Measurements from ENCODE around the gene DAB2IP.

Gene DAB2IP

DNA sequence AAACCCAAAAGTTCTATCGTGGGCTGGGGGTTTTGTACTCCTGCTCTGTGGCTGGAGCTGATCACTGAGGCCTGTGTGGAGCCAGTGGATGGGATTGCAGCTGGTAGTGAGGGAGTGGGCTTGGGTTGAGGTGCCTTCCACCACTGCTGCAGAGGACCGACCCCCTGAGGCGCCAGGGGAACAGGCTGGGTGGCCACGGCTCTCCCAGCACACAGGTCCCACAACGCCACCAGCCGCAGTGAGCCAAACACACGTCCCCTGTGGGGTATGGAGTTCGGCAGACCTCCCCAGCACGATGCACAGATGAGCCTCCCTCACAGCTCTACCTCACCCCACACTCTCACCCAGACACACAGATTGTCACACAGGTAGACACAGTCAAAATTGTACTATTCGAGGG is 109.1 kb downstream of the DAB2IP start:
- H2BK12ac ChIP-seq (ENCODE audit: low read length in 2 of 2) = no peak overlapping the region
- no peak overlapping the region for H3K9ac ChIP-seq (ENCODE audit: low read length)
- no peaks in the 10 kb centered on the region for H3K27me3 ChIP-seq (ENCODE audit: control insufficient read depth in 1 of 2, insufficient read depth in 1 of 2, low read length in 2 of 2)
- H3K36me3 ChIP-seq (ENCODE audit: control insufficient read depth in 1 of 2, insufficient read depth in 2 of 2, low read depth in 1 of 2, low read length in 2 of 2) = peaks cover 29 to 85% of the 10 kb centered on the region in 2 experiments
- H4K8ac ChIP-seq (ENCODE audit: low read length) = no peak overlapping the region
- no peak overlapping the region for H4K91ac ChIP-seq (ENCODE audit: low read length)
- no peak overlapping the region for H2AK5ac ChIP-seq (ENCODE audit: low read length, severe bottlenecking)
- no peak overlapping the region for H3K4me2 ChIP-seq (ENCODE audit: low read length, poor library complexity, severe bottlenecking)
- H3K27ac ChIP-seq (ENCODE audit: low read length, poor library complexity, severe bottlenecking) = no peak overlapping the region
- H3K14ac ChIP-seq (ENCODE audit: low read length in 2 of 2) = no peak overlapping the region
- H2BK15ac ChIP-seq (ENCODE audit: low read depth, poor library complexity, severe bottlenecking) = no peak overlapping the region
- peaks cover 39% of the 10 kb centered on the region for H3K79me1 ChIP-seq (replicated peaks; ENCODE audit: low read length, poor library complexity, severe bottlenecking)
- no peak overlapping the region for H3K4ac ChIP-seq (ENCODE audit: low read depth in 1 of 2, low read length in 2 of 2)
- no peak overlapping the region for H2BK5ac ChIP-seq (ENCODE audit: low read depth, low read length, poor library complexity, severe bottlenecking)
- no peak overlapping the region for H3K23ac ChIP-seq (ENCODE audit: low read length in 2 of 2)
- DNase-seq = no peak
- no peaks in the 10 kb centered on the region for H3K9me3 ChIP-seq (ENCODE audit: control insufficient read depth, low read length)
- no peak overlapping the region for H2BK120ac ChIP-seq (ENCODE audit: low read depth, low read length)
- H3K4me3 ChIP-seq (ENCODE audit: insufficient read depth in 1 of 2, low read depth in 1 of 2, low read length in 2 of 2) = no peak overlapping the region
- 90% methylated on average over 10 of the region's 10 CpGs for WGBS
- no peak overlapping the region for H2AFZ ChIP-seq (ENCODE audit: low read depth, low read length)
- H3K4me1 ChIP-seq (ENCODE audit: control insufficient read depth, insufficient read depth, low read depth, low read length) = peaks cover 23% of the 10 kb centered on the region
- H3K18ac ChIP-seq (ENCODE audit: low read depth in 1 of 2, low read length in 2 of 2) = no peak overlapping the region

GRCh38 chr9:121763131-121763530 is 111.7 kb downstream of the DAB2IP start:
- H3K4me3 ChIP-seq (ENCODE audit: insufficient read depth in 1 of 2, low read depth in 1 of 2, low read length in 2 of 2) = no peak overlapping the region
- H3K4me2 ChIP-seq (ENCODE audit: low read length, poor library complexity, severe bottlenecking) = no peak overlapping the region
- H2BK15ac ChIP-seq (ENCODE audit: low read depth, poor library complexity, severe bottlenecking) = no peak overlapping the region
- no peak overlapping the region for H4K91ac ChIP-seq (ENCODE audit: low read length)
- 95% methylated on average over 6 of the region's 6 CpGs for WGBS
- peaks cover 29% of the 10 kb centered on the region for H3K79me1 ChIP-seq (replicated peaks; ENCODE audit: low read length, poor library complexity, severe bottlenecking)
- H3K23ac ChIP-seq (ENCODE audit: low read length in 2 of 2) = no peak overlapping the region
- H3K4ac ChIP-seq (ENCODE audit: low read depth in 1 of 2, low read length in 2 of 2) = no peak overlapping the region
- no peak overlapping the region for H2BK120ac ChIP-seq (ENCODE audit: low read depth, low read length)
- H3K27me3 ChIP-seq (ENCODE audit: control insufficient read depth in 1 of 2, insufficient read depth in 1 of 2, low read length in 2 of 2) = no peaks in the 10 kb centered on the region
- peaks cover 36 to 86% of the 10 kb centered on the region in 2 experiments for H3K36me3 ChIP-seq (ENCODE audit: control insufficient read depth in 1 of 2, insufficient read depth in 2 of 2, low read depth in 1 of 2, low read length in 2 of 2)
- no peak overlapping the region for H3K14ac ChIP-seq (ENCODE audit: low read length in 2 of 2)
- H3K9ac ChIP-seq (ENCODE audit: low read length) = no peak overlapping the region
- H3K9me3 ChIP-seq (ENCODE audit: control insufficient read depth, low read length) = no peaks in the 10 kb centered on the region
- no peak overlapping the region for H3K27ac ChIP-seq (ENCODE audit: low read length, poor library complexity, severe bottlenecking)
- peak overlapping the region in 1 of 2 experiments; percentile 27 for H2BK12ac ChIP-seq (ENCODE audit: low read length in 2 of 2)
- no peak overlapping the region for H2AFZ ChIP-seq (ENCODE audit: low read depth, low read length)
- no peak overlapping the region for H4K8ac ChIP-seq (ENCODE audit: low read length)
- H2AK5ac ChIP-seq (ENCODE audit: low read length, severe bottlenecking) = no peak overlapping the region
- peaks cover 30% of the 10 kb centered on the region for H3K4me1 ChIP-seq (ENCODE audit: control insufficient read depth, insufficient read depth, low read depth, low read length)
- peak overlapping the region in 1 of 2 experiments; percentile 11 for H3K18ac ChIP-seq (ENCODE audit: low read depth in 1 of 2, low read length in 2 of 2)
- H2BK5ac ChIP-seq (ENCODE audit: low read depth, low read length, poor library complexity, severe bottlenecking) = no peak overlapping the region
- no peak for DNase-seq

DNA sequence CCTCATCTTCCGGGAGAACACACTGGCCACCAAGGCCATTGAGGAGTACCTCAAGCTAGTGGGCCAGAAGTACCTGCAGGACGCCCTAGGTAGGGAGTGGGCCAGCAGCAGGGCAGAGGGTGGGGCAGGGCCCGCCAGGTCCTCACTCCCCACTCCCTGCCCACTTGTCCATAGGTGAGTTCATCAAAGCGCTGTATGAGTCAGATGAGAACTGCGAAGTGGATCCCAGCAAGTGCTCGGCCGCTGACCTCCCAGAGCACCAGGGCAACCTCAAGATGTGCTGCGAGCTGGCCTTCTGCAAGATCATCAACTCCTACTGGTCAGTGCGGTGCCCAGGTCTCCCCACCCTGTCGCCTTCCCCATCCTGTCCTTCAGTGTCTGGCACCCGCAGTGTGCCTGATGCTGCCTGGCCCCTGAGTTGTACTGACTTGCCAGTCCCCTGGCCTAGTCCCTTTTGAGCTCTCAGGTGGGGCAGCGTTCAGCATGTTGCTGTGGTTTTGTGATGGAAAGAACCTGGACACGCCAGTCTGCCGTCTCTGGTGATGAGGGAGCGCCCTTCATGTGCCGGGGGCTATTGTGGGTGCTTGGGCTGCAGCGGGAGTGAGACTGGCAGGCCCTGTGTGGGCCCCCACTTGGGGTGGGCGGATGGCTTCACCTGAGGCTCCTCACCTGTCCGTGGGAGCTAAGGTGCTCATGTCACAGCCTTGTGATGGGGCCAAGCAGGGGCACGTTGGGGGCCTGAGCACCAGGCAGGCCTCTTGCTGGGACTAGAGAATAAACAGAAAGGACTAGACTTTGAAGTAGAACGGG is 112.3 kb downstream of the DAB2IP start:
- Histone ChIP-seq H3K4me3 (ENCODE audit: insufficient read depth in 1 of 2, low read depth in 1 of 2, low read length in 2 of 2) (no peak overlapping the region), H3K9ac (ENCODE audit: low read length) (no peak overlapping the region), H2AFZ (ENCODE audit: low read depth, low read length) (no peak overlapping the region), H3K36me3 (ENCODE audit: control insufficient read depth in 1 of 2, insufficient read depth in 2 of 2, low read depth in 1 of 2, low read length in 2 of 2) (peaks cover 38 to 86% of the 10 kb centered on the region in 2 experiments), H3K18ac (ENCODE audit: low read depth in 1 of 2, low read length in 2 of 2) (peak overlapping the region in 1 of 2 experiments; percentile 10), H4K8ac (ENCODE audit: low read length) (no peak overlapping the region), H3K27ac (ENCODE audit: low read length, poor library complexity, severe bottlenecking) (no peak overlapping the region), H3K27me3 (ENCODE audit: control insufficient read depth in 1 of 2, insufficient read depth in 1 of 2, low read length in 2 of 2) (no peaks in the 10 kb centered on the region), H2BK5ac (ENCODE audit: low read depth, low read length, poor library complexity, severe bottlenecking) (no peak overlapping the region), H3K79me1 (replicated peaks; ENCODE audit: low read length, poor library complexity, severe bottlenecking) (peaks cover 29% of the 10 kb centered on the region), H3K23ac (ENCODE audit: low read length in 2 of 2) (no peak overlapping the region), H2AK5ac (ENCODE audit: low read length, severe bottlenecking) (peak overlapping the region; percentile 47), H2BK120ac (ENCODE audit: low read depth, low read length) (no peak overlapping the region), H3K4me2 (ENCODE audit: low read length, poor library complexity, severe bottlenecking) (no peak overlapping the region), H3K4me1 (ENCODE audit: control insufficient read depth, insufficient read depth, low read depth, low read length) (peaks cover 30% of the 10 kb centered on the region), H2BK12ac (ENCODE audit: low read length in 2 of 2) (peak overlapping the region in 1 of 2 experiments; percentile 67), H3K4ac (ENCODE audit: low read depth in 1 of 2, low read length in 2 of 2) (no peak overlapping the region), H3K9me3 (ENCODE audit: control insufficient read depth, low read length) (no peaks in the 10 kb centered on the region), H3K14ac (ENCODE audit: low read length in 2 of 2) (peak overlapping the region in 1 of 2 experiments; percentile 12), H4K91ac (ENCODE audit: low read length) (no peak overlapping the region), H2BK15ac (ENCODE audit: low read depth, poor library complexity, severe bottlenecking) (no peak overlapping the region)
- no peak for DNase-seq
- 94% methylated on average over 21 of the region's 21 CpGs for WGBS

DNA sequence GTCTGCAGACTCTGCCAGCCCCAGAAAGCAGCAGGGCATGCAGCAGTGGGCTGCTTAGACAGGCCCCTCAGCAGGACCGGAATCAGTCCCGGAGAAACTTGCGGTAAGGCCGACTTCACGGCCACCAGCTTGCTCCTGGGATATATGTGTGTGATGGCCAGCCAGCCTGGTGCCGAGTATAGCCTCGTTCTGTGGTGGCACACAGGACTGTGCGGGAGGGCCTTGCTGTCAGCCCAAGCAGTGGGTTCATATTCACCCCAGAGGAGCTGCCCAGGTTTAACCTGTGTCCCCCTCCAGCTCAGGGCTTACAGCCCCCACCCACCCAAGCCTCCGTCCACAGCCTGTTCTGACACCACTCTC is 112.9 kb downstream of the DAB2IP start:
- peak overlapping the region in 1 of 2 experiments; percentile 51 for H3K4ac ChIP-seq (ENCODE audit: low read depth in 1 of 2, low read length in 2 of 2)
- no peak overlapping the region for H3K4me3 ChIP-seq (ENCODE audit: insufficient read depth in 1 of 2, low read depth in 1 of 2, low read length in 2 of 2)
- peaks cover 30% of the 10 kb centered on the region for H3K4me1 ChIP-seq (ENCODE audit: control insufficient read depth, insufficient read depth, low read depth, low read length)
- no peak overlapping the region for H2BK5ac ChIP-seq (ENCODE audit: low read depth, low read length, poor library complexity, severe bottlenecking)
- H2BK12ac ChIP-seq (ENCODE audit: low read length in 2 of 2) = peak overlapping the region in 1 of 2 experiments; percentile 67
- no peak overlapping the region for H2AFZ ChIP-seq (ENCODE audit: low read depth, low read length)
- no peak overlapping the region for H3K9ac ChIP-seq (ENCODE audit: low read length)
- no peaks in the 10 kb centered on the region for H3K27me3 ChIP-seq (ENCODE audit: control insufficient read depth in 1 of 2, insufficient read depth in 1 of 2, low read length in 2 of 2)
- H3K18ac ChIP-seq (ENCODE audit: low read depth in 1 of 2, low read length in 2 of 2) = peak overlapping the region; percentile 10 to 84
- H3K36me3 ChIP-seq (ENCODE audit: control insufficient read depth in 1 of 2, insufficient read depth in 2 of 2, low read depth in 1 of 2, low read length in 2 of 2) = peaks cover 38 to 85% of the 10 kb centered on the region in 2 experiments
- no peak overlapping the region for H2BK15ac ChIP-seq (ENCODE audit: low read depth, poor library complexity, severe bottlenecking)
- WGBS = 92% methylated on average over 9 of the region's 9 CpGs
- H4K8ac ChIP-seq (ENCODE audit: low read length) = peak overlapping the region; percentile 20
- DNase-seq = no peak
- H3K9me3 ChIP-seq (ENCODE audit: control insufficient read depth, low read length) = no peaks in the 10 kb centered on the region
- H2AK5ac ChIP-seq (ENCODE audit: low read length, severe bottlenecking) = peak overlapping the region; percentile 47
- H2BK120ac ChIP-seq (ENCODE audit: low read depth, low read length) = peak overlapping the region; percentile 7
- H4K91ac ChIP-seq (ENCODE audit: low read length) = peak overlapping the region; percentile 22
- no peak overlapping the region for H3K4me2 ChIP-seq (ENCODE audit: low read length, poor library complexity, severe bottlenecking)
- no peak overlapping the region for H3K14ac ChIP-seq (ENCODE audit: low read length in 2 of 2)
- H3K27ac ChIP-seq (ENCODE audit: low read length, poor library complexity, severe bottlenecking) = no peak overlapping the region
- H3K79me1 ChIP-seq (replicated peaks; ENCODE audit: low read length, poor library complexity, severe bottlenecking) = peaks cover 29% of the 10 kb centered on the region
- H3K23ac ChIP-seq (ENCODE audit: low read length in 2 of 2) = no peak overlapping the region
